GM12865 (cell line): ENCODE data around the gene TCN1.

Source experiments
- DNase-seq: peaks from one replicate; pipeline ENCODE4 v3.0.0; 2010; ENCODE audit warnings: low read depth
- H3K4me3 ChIP-seq: 2 replicates; pipeline ENCODE4 v1.5.1; 2011; ENCODE audit warnings: mild to moderate bottlenecking, low read depth, low read length, control low read depth
- TF ChIP-seq, protein P1 (sequence below): IDR thresholded peaks from 2 replicates; pipeline ENCODE4 v1.5.1; 2011; ENCODE audit warnings: low read length, control low read depth, low read depth, inconsistent platforms; ENCODE audit not compliant: insufficient read depth; ENCODE audit errors: missing control alignments

TCN1 gene

DNA sequence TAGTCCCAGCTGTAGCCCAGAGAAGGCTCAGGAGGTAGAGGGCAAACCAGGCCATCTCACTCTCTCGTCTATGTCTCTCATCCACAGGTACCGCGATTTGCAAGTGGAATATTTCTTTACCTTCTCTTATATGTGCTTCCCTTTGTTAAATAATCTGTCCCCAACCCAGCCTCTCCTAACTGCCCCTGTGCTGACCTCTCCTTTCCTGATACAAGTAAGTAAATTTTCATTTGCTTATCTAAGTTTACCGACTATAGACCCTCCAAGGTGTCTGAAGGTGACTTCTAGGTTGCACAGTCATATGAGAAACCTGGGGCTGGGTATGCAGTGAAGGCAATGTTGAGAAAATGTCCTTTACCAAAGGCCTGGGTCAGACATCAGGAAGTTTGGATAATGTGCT lies 20.9 kb downstream of the TCN1 start, which contains the start of gene CBLIF:
CBLIF (minus strand) TSS at position 101 of the 400 bp plus-strand sequence; CDS start at position 55, 46 bp downstream.
- TF ChIP-seq, protein P1, sequence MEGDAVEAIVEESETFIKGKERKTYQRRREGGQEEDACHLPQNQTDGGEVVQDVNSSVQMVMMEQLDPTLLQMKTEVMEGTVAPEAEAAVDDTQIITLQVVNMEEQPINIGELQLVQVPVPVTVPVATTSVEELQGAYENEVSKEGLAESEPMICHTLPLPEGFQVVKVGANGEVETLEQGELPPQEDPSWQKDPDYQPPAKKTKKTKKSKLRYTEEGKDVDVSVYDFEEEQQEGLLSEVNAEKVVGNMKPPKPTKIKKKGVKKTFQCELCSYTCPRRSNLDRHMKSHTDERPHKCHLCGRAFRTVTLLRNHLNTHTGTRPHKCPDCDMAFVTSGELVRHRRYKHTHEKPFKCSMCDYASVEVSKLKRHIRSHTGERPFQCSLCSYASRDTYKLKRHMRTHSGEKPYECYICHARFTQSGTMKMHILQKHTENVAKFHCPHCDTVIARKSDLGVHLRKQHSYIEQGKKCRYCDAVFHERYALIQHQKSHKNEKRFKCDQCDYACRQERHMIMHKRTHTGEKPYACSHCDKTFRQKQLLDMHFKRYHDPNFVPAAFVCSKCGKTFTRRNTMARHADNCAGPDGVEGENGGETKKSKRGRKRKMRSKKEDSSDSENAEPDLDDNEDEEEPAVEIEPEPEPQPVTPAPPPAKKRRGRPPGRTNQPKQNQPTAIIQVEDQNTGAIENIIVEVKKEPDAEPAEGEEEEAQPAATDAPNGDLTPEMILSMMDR = no peak
- H3K4me3 ChIP-seq = no peak within 1 kb of the TSS
- DNase-seq = no peak

DNA sequence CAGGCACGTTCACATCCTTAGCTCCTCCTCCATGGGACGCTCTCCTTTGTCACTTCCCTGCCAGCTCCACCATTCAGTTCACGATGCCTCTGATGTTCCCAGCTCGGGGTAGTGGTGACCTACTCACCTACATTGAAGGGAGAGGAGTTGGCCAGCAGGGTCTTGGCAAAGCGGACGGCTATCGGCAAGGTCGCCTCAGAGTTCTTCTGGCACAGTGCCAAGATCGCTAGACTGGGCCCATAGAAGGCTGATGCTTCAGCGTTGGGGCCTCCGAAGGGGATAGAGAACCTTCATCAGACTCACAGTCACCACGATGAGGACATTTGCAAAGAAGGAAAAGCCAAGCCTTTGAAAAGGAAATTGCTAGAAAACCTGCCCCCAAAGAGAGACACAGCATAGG lies 24.0 kb downstream of the TCN1 start:
- TF ChIP-seq, protein P1 = no peak
- no peak overlapping the region for H3K4me3 ChIP-seq
- DNase-seq = no peak

DNA sequence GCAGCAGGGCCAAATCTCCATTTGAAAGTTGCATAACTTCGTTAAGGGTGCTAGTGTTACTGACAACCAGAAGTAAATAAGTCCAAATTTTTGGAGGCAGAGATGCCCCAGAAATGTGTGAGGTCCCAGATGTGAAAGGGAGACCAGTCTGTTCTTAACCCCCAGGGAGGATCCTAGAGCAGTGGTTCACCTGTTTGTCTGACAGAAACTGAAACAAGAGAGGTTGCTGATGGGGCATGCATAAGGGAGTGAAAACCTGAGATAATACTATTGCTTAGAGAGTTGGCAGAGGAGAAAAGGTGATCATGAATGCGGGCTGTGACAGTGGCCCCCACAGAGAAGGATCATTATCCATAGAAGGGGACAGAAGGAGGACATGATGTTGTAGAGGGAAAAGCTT lies 24.8 kb downstream of the TCN1 start:
- peak; percentile 6 for DNase-seq
- no peak overlapping the region for H3K4me3 ChIP-seq
- TF ChIP-seq, protein P1 = no peak

DNA sequence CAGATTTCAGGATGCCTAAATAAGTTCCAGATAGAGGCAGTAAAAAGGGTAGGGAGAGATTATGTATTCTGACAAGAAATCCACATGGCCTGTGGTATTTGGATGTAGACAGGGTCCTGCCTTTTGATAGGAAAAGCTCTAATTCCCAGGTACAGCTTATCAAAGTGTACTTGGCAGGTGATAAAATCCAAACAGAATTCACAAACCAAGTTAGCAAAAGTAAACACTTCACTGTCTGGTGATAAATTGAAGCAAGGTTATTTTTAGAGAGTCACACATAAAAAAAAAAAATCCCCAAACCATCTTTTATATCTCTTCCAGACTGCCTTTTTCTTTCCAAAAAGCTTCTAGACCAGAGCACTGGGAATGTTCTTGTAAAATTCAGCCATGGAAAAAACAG lies 26.7 kb downstream of the TCN1 start:
- TF ChIP-seq, protein P1 = no peak
- no peak for DNase-seq
- H3K4me3 ChIP-seq = no peak overlapping the region

DNA sequence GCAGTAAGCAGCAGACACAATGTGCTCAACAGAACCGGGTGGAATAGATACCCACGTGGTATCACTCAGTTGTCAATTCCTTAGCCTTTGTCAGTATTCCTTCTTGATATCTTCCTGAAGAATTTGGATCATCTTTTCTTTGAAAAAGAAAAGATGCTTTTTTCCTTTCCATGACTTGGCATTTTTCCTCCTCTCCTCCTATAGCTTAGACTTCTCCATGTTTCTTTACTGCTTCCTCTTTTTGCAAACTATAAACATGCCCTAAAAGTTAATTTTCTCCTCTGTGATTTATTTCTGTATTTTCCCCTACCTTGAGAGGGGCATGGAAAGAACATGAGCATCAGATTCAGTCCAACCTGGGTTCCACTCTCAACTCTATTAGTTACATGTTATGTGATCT lies 32.7 kb downstream of the TCN1 start:
- no peak for DNase-seq
- TF ChIP-seq, protein P1 = no peak
- H3K4me3 ChIP-seq = no peak overlapping the region

DNA sequence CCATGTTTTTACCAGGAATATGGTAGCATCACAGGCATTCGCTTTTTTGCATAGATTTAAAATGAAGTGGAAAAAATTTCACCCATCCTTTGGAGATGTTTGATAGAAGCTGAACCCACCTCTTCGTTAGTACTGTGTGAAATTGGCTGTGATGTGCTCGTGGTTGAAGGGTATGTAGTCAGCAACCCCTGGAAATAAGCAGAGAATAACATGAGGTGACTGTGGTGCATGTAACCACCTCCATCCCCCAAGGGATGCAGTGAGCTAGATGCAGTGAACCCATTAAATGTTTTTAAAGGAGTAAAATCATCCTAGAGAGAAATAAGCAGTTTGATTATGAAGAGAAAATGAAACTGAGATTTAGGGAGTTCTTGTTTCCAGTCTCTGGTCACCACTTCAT lies 36.9 kb downstream of the TCN1 start:
- no peak overlapping the region for H3K4me3 ChIP-seq
- TF ChIP-seq, protein P1 = no peak
- DNase-seq = no peak

DNA sequence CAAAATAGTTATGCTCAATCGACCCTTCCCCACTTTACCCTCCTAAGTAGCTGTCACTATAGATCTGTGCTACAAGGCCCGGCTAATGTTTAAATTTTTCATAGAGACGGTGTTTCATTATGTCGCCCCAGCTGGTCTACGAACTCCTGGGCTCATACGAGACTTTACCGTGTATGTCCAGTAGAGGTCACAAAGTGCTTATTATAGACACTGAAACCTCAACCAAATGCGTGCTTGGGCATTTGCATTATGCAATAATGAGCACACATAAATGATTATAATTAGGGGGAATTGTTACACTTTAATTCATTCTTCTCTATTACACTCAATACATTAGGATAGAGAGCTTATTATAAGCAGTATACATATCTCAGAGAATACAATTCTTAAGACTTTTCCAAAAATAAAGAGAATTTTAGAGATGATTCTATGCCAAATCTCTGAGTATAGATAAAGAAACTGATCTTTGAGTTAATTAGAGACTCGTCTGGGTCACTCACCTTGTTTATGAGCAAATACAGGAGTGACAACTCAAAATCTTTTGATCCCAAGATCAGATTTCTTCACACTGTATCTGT lies 43.2 kb downstream of the TCN1 start:
- DNase-seq = peak; percentile 70
- TF ChIP-seq, protein P1 = peak; percentile 51
- no peak overlapping the region for H3K4me3 ChIP-seq
